CD14-positive monocyte (primary cell): ENCODE measurements around the gene TOP2A. TPM values are rescaled to one million over a fixed set of nuclear protein-coding genes. Genes with fewer than 3 reads are reported as not detected.

Experiments
- DNase-seq, 3 donors: peaks; one replicate each; pipeline ENCODE4 v3.0.0-alpha.2; 2011 to 2022
- H2AFZ ChIP-seq: 2 replicates; pipeline ENCODE4 v1.6.0; 2012; ENCODE audit warnings: mild to moderate bottlenecking, low read depth, low read length, inconsistent platforms; ENCODE audit not compliant: insufficient read depth, poor library complexity, severe bottlenecking
- H3K27ac ChIP-seq, 2 donors: 1 replicate in 1 of 2; 2 replicates in 1 of 2; pipeline ENCODE4 v1.5.1; 2012 to 2013; ENCODE audit warnings: low read length in 2 of 2, control low read depth in 1 of 2, inconsistent platforms in 1 of 2, low read depth in 1 of 2, mild to moderate bottlenecking in 1 of 2
- H3K27me3 ChIP-seq, 2 donors: one replicate each; pipeline versions ENCODE4 v1.6.0 to v1.6.1; 2011 to 2013; ENCODE audit warnings: low read length in 2 of 2; ENCODE audit not compliant: control insufficient read depth in 2 of 2, insufficient read depth in 2 of 2
- H3K36me3 ChIP-seq, 2 donors: replicated peaks in 1 of 2; 1 replicate in 1 of 2; 2 replicates in 1 of 2; pipeline versions ENCODE4 v1.5.1 to v1.6.1; 2012 to 2013; ENCODE audit warnings: low read length in 2 of 2, control low read depth in 1 of 2, inconsistent platforms in 1 of 2, mild to moderate bottlenecking in 1 of 2; ENCODE audit not compliant: insufficient read depth in 2 of 2, control insufficient read depth in 1 of 2
- H3K4me1 ChIP-seq, 2 donors: 1 replicate in 1 of 2; 2 replicates in 1 of 2; pipeline versions ENCODE4 v1.5.1 to v1.6.1; 2012 to 2013; ENCODE audit warnings: low read length in 2 of 2, control low read depth in 1 of 2, inconsistent platforms in 1 of 2, mild to moderate bottlenecking in 1 of 2, moderate library complexity in 1 of 2; ENCODE audit not compliant: insufficient read depth in 2 of 2, control insufficient read depth in 1 of 2
- H3K4me2 ChIP-seq: replicated peaks from 2 replicates; pipeline ENCODE3; 2012; ENCODE audit warnings: low read length, moderate library complexity, mild to moderate bottlenecking; ENCODE audit not compliant: poor library complexity, severe bottlenecking; ENCODE audit errors: extremely low read depth
- H3K4me3 ChIP-seq, 3 experiments: fragments of 200-600 bp in 1 of 3; sonication (generic) in 1 of 3; replicated peaks in 1 of 3; 1 replicate in 2 of 3; 2 replicates in 1 of 3; pipeline ENCODE4 v1.5.1; 2011 to 2013; ENCODE audit warnings: low read length in 3 of 3, mild to moderate bottlenecking in 3 of 3, control low read depth in 2 of 3, low read depth in 2 of 3, inconsistent platforms in 1 of 3, moderate library complexity in 1 of 3
- H3K79me2 ChIP-seq: 2 replicates; pipeline ENCODE4 v1.6.0; 2012; ENCODE audit warnings: mild to moderate bottlenecking, control low read depth, inconsistent platforms, low read length, moderate library complexity; ENCODE audit not compliant: insufficient read depth
- H3K9ac ChIP-seq: 2 replicates; pipeline ENCODE4 v1.6.0; 2017; ENCODE audit warnings: low read length, mild to moderate bottlenecking; ENCODE audit not compliant: insufficient read depth, poor library complexity, severe bottlenecking
- H3K9me3 ChIP-seq, 2 donors: replicated peaks in 1 of 2; 1 replicate in 1 of 2; 2 replicates in 1 of 2; pipeline versions ENCODE4 v1.5.1 to v1.6.1; 2012 to 2013; ENCODE audit warnings: low read length in 2 of 2, control low read depth in 1 of 2; ENCODE audit not compliant: control insufficient read depth in 1 of 2, insufficient read depth in 1 of 2
- H4K20me1 ChIP-seq: 2 replicates; pipeline ENCODE4 v1.6.0; 2012; ENCODE audit warnings: mild to moderate bottlenecking, low read length, control low read depth, moderate library complexity; ENCODE audit not compliant: insufficient read depth
- H3K27ac Mint-ChIP-seq, 7 donors: one replicate each; pipeline ENCODE4 v1.8.0; 2020; ENCODE audit warnings: mild to moderate bottlenecking in 7 of 7, mixed read lengths in 7 of 7, moderate library complexity in 6 of 7, inconsistent platforms in 2 of 7
- H3K27me3 Mint-ChIP-seq, 3 donors: one replicate each; pipeline ENCODE4 v1.8.0; 2021 to 2022; ENCODE audit warnings: low read depth in 3 of 3, mild to moderate bottlenecking in 3 of 3, mixed read lengths in 3 of 3, moderate library complexity in 3 of 3, inconsistent platforms in 1 of 3
- H3K36me3 Mint-ChIP-seq, 2 donors: one replicate each; pipeline ENCODE4 v1.8.0; 2020; ENCODE audit warnings: mixed read lengths in 2 of 2, inconsistent platforms in 1 of 2, mild to moderate bottlenecking in 1 of 2
- H3K4me1 Mint-ChIP-seq: one replicate; pipeline ENCODE4 v1.8.0; 2020; ENCODE audit warnings: mild to moderate bottlenecking, mixed read lengths
- H3K4me3 Mint-ChIP-seq, 2 donors: one replicate each; pipeline ENCODE4 v1.8.0; 2020; ENCODE audit warnings: mild to moderate bottlenecking in 2 of 2, mixed read lengths in 2 of 2, moderate library complexity in 1 of 2
- H3K9me3 Mint-ChIP-seq, 7 donors: one replicate each; pipeline ENCODE4 v1.8.0; 2020 to 2022; ENCODE audit warnings: mixed read lengths in 7 of 7, mild to moderate bottlenecking in 6 of 7, moderate library complexity in 6 of 7, inconsistent platforms in 2 of 7
- WGBS: methylation state at CpG from one replicate; pipeline ENCODE4 v1.1.5; 2013; ENCODE audit warnings: missing lambda C conversion rate; ENCODE audit not compliant: insufficient coverage; 5-methylcytosine and 5-hydroxymethylcytosine counted together
- intact Hi-C, 2 donors: fragments of 100-400 bp; cut with micrococcal nuclease; formaldehyde crosslinking; loops; one replicate each; pipeline versions ENCODE4 v1.15.0 to v1.15.1; 2023
- polyA plus RNA-seq, 3 donors: library from polyadenylated mRNA; depleted of rRNA in 1 of 3; unstranded in 2 of 3; stranded (reverse) in 1 of 3; fragments of 300-500 nt in 2 of 3; fragments of >200 nt in 1 of 3; fragmentation: Illumina TruSeq in 2 of 3; gene quantifications; 1 replicate in 2 of 3; 2 replicates in 1 of 3; pipeline ENCODE4 v1.2.3, GENCODE V29; 2012 to 2021
- TF ChIP-seq, protein P1 (sequence below): fragments of 200-600 bp; IDR thresholded peaks from one replicate; pipeline ENCODE4 v1.8.0; 2022; ENCODE audit warnings: antibody characterized with exemption, mild to moderate bottlenecking

The TOP2A gene
- polyA plus RNA-seq, 3 donors = 0.01 to 0.94 (median 0.28) TPM

DNA sequence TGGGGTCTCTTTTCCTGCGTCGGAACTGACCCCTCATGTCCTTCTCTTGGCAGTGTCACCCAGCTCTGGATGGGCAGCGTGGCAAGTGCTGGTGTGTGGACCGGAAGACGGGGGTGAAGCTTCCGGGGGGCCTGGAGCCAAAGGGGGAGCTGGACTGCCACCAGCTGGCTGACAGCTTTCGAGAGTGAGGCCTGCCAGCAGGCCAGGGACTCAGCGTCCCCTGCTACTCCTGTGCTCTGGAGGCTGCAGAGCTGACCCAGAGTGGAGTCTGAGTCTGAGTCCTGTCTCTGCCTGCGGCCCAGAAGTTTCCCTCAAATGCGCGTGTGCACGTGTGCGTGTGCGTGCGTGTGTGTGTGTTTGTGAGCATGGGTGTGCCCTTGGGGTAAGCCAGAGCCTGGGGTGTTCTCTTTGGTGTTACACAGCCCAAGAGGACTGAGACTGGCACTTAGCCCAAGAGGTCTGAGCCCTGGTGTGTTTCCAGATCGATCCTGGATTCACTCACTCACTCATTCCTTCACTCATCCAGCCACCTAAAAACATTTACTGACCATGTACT, 38.8 kb upstream of the TOP2A start:
- no peak overlapping the region for H3K4me3 Mint-ChIP-seq
- no peaks in the 10 kb centered on the region for H3K9me3 ChIP-seq
- peaks cover 0 to 1% of the 10 kb centered on the region in 2 donors for H3K27me3 ChIP-seq
- H3K9me3 Mint-ChIP-seq = no peaks in the 10 kb centered on the region
- no peaks in the 10 kb centered on the region for H3K36me3 Mint-ChIP-seq
- H3K36me3 ChIP-seq = no peaks in the 10 kb centered on the region
- H2AFZ ChIP-seq = no peak overlapping the region
- H3K27me3 Mint-ChIP-seq = peaks cover 7 to 18% (median 8%) of the 10 kb centered on the region in 3 donors
- H3K79me2 ChIP-seq = no peaks in the 10 kb centered on the region
- no peak overlapping the region for H3K27ac ChIP-seq
- H3K4me3 ChIP-seq = no peak overlapping the region
- TF ChIP-seq, protein P1, sequence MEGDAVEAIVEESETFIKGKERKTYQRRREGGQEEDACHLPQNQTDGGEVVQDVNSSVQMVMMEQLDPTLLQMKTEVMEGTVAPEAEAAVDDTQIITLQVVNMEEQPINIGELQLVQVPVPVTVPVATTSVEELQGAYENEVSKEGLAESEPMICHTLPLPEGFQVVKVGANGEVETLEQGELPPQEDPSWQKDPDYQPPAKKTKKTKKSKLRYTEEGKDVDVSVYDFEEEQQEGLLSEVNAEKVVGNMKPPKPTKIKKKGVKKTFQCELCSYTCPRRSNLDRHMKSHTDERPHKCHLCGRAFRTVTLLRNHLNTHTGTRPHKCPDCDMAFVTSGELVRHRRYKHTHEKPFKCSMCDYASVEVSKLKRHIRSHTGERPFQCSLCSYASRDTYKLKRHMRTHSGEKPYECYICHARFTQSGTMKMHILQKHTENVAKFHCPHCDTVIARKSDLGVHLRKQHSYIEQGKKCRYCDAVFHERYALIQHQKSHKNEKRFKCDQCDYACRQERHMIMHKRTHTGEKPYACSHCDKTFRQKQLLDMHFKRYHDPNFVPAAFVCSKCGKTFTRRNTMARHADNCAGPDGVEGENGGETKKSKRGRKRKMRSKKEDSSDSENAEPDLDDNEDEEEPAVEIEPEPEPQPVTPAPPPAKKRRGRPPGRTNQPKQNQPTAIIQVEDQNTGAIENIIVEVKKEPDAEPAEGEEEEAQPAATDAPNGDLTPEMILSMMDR = no peak
- no peak overlapping the region for H3K9ac ChIP-seq
- no peaks in the 10 kb centered on the region for H3K4me1 Mint-ChIP-seq
- 98% methylated on average over 13 of the region's 16 CpGs for WGBS
- no peaks in the 10 kb centered on the region for H4K20me1 ChIP-seq
- no peak for DNase-seq
- intact Hi-C loops = no loop called here
- no peaks in the 10 kb centered on the region for H3K4me1 ChIP-seq
- H3K4me2 ChIP-seq = no peak overlapping the region
- H3K27ac Mint-ChIP-seq = no peak overlapping the region

DNA sequence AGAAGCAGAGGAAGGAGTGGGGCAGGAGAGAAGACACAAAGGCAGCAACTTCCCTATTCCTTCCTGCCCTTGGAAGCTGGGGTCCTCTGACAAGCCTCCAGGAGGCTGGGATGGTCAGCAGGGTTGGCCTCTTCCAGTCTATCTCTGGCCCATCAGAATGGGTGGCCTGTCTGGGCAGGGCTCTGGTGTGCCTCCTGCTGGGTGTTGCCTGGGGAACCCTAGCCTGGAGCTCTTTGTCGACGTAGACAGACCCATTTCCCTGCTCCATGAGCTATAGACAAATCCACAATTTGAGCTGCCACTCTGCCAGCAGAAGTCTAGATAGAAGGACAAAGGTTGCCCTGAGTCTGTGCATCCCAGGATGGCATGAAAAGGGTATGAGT, 36.9 kb upstream of the TOP2A start:
- Histone ChIP-seq H3K4me3 (no peak overlapping the region), H3K4me2 (no peak overlapping the region), H3K9ac (no peak overlapping the region), H4K20me1 (no peaks in the 10 kb centered on the region), H3K27me3 (peaks cover 0 to 3% of the 10 kb centered on the region in 2 donors), H3K27ac (no peak overlapping the region), H3K79me2 (no peaks in the 10 kb centered on the region), H2AFZ (no peak overlapping the region), H3K4me1 (no peaks in the 10 kb centered on the region), H3K9me3 (no peaks in the 10 kb centered on the region), H3K36me3 (no peaks in the 10 kb centered on the region)
- H3K27ac Mint-ChIP-seq = no peak overlapping the region
- no CpG with 5 or more reads among the region's 2 CpGs for WGBS
- no peak for DNase-seq
- peaks cover 10 to 25% (median 19%) of the 10 kb centered on the region in 3 donors for H3K27me3 Mint-ChIP-seq
- no peak overlapping the region for H3K4me3 Mint-ChIP-seq
- H3K36me3 Mint-ChIP-seq = no peaks in the 10 kb centered on the region
- H3K9me3 Mint-ChIP-seq = no peaks in the 10 kb centered on the region
- intact Hi-C loops = no loop called here
- no peaks in the 10 kb centered on the region for H3K4me1 Mint-ChIP-seq
- TF ChIP-seq, protein P1 = no peak
